K562 (cell line): Measurements from ENCODE around the gene BLVRA. TPM values are rescaled to one million over a fixed set of nuclear protein-coding genes. Genes with fewer than 3 reads are reported as not detected.
A peak's percentile ranks its signal among the peaks of the same experiment; 100 is the strongest.

ENCODE experiments used
- ATF1 ChIP-seq, 2 experiments: fragments of 450-650 bp in 1 of 2; IDR thresholded peaks; 2 replicates each; pipeline ENCODE4 v1.6.1; 2016; ENCODE audit warnings: missing compliant biosample characterization in 1 of 2, missing genetic modification characterization in 1 of 2
- DEAF1 ChIP-seq: fragments of 450-650 bp; formaldehyde crosslinking; IDR thresholded peaks from 2 replicates; pipeline ENCODE4 v1.4.0; 2020; ENCODE audit warnings: mild to moderate bottlenecking, moderate library complexity
- GATAD2A ChIP-seq: fragments of 450-650 bp; IDR thresholded peaks from 2 replicates; pipeline ENCODE4 v1.6.1; 2017
- GMEB1 ChIP-seq: fragments of 250-450 bp; sonication (Bioruptor Pico); IDR thresholded peaks from 2 replicates; pipeline ENCODE4 v1.4.0; 2020; ENCODE audit warnings: mild to moderate bottlenecking
- NFRKB ChIP-seq: fragments of 450-650 bp; IDR thresholded peaks from 2 replicates; pipeline ENCODE4 v1.6.1; 2016; ENCODE audit warnings: low read depth
- NR4A1 ChIP-seq, 2 experiments: fragments of 250-450 bp in 1 of 2; fragments of 450-650 bp in 1 of 2; sonication (Bioruptor Pico) in 1 of 2; IDR thresholded peaks; 2 replicates each; pipeline versions ENCODE4 v1.4.0 to v1.6.1; 2016 to 2020; ENCODE audit warnings: mild to moderate bottlenecking in 2 of 2, missing compliant biosample characterization in 1 of 2, missing genetic modification characterization in 1 of 2, moderate library complexity in 1 of 2
- PURB ChIP-seq: sonication (generic); formaldehyde crosslinking; IDR thresholded peaks from 2 replicates; pipeline ENCODE4 v1.9.0; 2021; ENCODE audit warnings: low read depth, mild to moderate bottlenecking, missing genetic modification reagents
- RFX5 ChIP-seq: IDR thresholded peaks from 2 replicates; pipeline ENCODE4 v1.6.1; 2011; ENCODE audit warnings: low read depth, mild to moderate bottlenecking, improper control_type of control experiment, low read length
- SMAD4 ChIP-seq: fragments of 250-450 bp; sonication (Bioruptor Pico); conservative IDR thresholded peaks from 2 replicates; pipeline ENCODE4 v1.8.0; 2021; ENCODE audit warnings: inconsistent platforms, mild to moderate bottlenecking, moderate library complexity
- TRIM28 ChIP-seq: fragments of 450-650 bp; IDR thresholded peaks from 2 replicates; pipeline ENCODE4 v1.6.1; 2017
- ZNF212 ChIP-seq: fragments of 450-650 bp; formaldehyde crosslinking; IDR thresholded peaks from 2 replicates; pipeline ENCODE4 v1.4.0; 2020; ENCODE audit warnings: mild to moderate bottlenecking
- ZNF311 ChIP-seq: fragments of 250-450 bp; sonication (Bioruptor Pico); IDR thresholded peaks from 2 replicates; pipeline ENCODE4 v1.4.0; 2020; ENCODE audit warnings: mild to moderate bottlenecking, moderate library complexity
- ZNF384 ChIP-seq: IDR thresholded peaks from 2 replicates; pipeline ENCODE4 v1.6.1; 2012; ENCODE audit warnings: low read depth, low read length, improper control_type of control experiment
- ZNF584 ChIP-seq: fragments of 200-800 bp; sonication (Bioruptor generic); IDR thresholded peaks from 2 replicates; pipeline ENCODE4 v1.6.1; 2016; ENCODE audit warnings: low read depth, mild to moderate bottlenecking, missing genetic modification characterization, missing compliant biosample characterization
- polyA plus RNA-seq, 8 experiments: library from polyadenylated mRNA; depleted of rRNA in 4 of 8; stranded (reverse) in 5 of 8; unstranded in 3 of 8; fragments of >200 nt; fragmentation: Nextera tagmentation in 2 of 8; fragmentation: Illumina TruSeq in 1 of 8; extraction: Ambion mirVana in 2 of 8; extraction: Trizol in 1 of 8; gene quantifications; 2 replicates each; pipeline versions ENCODE4 v1.2.1 to v1.2.3, GENCODE V29; 2011 to 2014; ENCODE audit warnings: inconsistent platforms in 1 of 8, missing spikeins in 1 of 8
- total RNA-seq, 7 experiments: library from RNA; depleted of rRNA in 6 of 7; stranded (reverse); fragments of >200 nt in 6 of 7; fragmentation: Illumina TruSeq in 2 of 7; extraction: Trizol in 2 of 7; gene quantifications; 2 replicates each; pipeline versions ENCODE4 v1.2.1 to v1.2.3, GENCODE V29; 2011 to 2021; ENCODE audit warnings: low replicate concordance in 1 of 7
- TF ChIP-seq, protein P1 (sequence below): fragments of 250-450 bp; sonication (Bioruptor Pico); IDR thresholded peaks from 2 replicates; pipeline ENCODE4 v1.9.0; 2021; ENCODE audit warnings: mild to moderate bottlenecking, inconsistent platforms
- TF ChIP-seq, protein P2 (sequence below): fragments of 450-650 bp; formaldehyde crosslinking; IDR thresholded peaks from 2 replicates; pipeline ENCODE4 v1.4.0; 2022; ENCODE audit warnings: mild to moderate bottlenecking, moderate library complexity

BLVRA gene
- total and polyA plus RNA-seq, 9 of the 15 experiments (the other 6 are each of a cell fraction or from before 2014, with no cell fraction given) = 48.5 to 147 (median 61.5) TPM

DNA sequence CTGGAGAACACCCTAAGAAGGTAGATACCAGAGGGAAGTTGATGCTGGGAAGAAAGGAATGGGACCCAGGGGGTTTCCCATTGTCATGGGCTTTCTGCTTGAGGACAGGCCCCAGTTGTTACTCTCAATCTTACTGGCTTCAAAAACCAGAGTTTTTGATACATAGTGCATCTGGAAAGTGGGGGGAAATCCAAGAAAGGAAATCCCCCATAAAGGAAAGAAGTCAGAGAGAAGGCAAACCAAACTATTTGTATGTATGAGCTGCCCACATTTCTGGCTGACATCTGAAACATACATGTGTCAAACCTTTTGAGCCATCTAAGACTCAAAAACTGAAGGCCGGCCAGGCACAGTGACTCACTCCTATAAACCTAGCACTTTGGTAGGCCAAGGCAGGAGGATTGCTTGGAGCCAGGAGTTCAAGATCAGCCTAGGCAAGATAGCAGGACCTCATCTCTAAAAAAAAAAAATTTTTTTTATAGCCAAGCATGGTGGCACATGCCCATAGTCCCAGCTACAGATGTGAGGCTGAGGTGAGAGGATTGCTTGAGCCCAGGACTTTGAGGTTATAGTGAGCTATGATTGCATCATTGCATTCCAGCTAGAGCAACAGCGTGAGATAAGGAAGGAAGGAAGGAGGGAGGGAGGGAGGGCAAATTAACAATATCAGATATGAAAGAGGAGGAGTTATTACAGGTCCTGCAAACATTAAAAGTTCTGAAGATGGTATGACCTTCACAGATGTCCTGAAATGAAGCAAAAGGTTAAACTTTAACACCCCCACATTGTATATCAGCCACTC, 22.5 kb upstream of the BLVRA start (continued):
- TF ChIP-seq ZNF212 (CRISPR knock-in tag) = peak; percentile 35; the same call in 1 of the 2 replicates
- TF ChIP-seq ZNF311 (CRISPR knock-in tag) = peak; percentile 79
- TF ChIP-seq, protein P1, sequence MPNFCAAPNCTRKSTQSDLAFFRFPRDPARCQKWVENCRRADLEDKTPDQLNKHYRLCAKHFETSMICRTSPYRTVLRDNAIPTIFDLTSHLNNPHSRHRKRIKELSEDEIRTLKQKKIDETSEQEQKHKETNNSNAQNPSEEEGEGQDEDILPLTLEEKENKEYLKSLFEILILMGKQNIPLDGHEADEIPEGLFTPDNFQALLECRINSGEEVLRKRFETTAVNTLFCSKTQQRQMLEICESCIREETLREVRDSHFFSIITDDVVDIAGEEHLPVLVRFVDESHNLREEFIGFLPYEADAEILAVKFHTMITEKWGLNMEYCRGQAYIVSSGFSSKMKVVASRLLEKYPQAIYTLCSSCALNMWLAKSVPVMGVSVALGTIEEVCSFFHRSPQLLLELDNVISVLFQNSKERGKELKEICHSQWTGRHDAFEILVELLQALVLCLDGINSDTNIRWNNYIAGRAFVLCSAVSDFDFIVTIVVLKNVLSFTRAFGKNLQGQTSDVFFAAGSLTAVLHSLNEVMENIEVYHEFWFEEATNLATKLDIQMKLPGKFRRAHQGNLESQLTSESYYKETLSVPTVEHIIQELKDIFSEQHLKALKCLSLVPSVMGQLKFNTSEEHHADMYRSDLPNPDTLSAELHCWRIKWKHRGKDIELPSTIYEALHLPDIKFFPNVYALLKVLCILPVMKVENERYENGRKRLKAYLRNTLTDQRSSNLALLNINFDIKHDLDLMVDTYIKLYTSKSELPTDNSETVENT (CRISPR knock-in tag) = no peak
- TF ChIP-seq TRIM28 = no peak
- TF ChIP-seq SMAD4 (CRISPR knock-in tag) = peak; percentile 91
- TF ChIP-seq ATF1 (CRISPR knock-in tag; IDR thresholded peaks at IDR 0.05) = no peak
- peak; percentile 17; the same call in 1 of the 2 replicates for TF ChIP-seq ATF1 (tag; IDR thresholded peaks at IDR 0.05)
- TF ChIP-seq ZNF584 = 0 out of 2 replicates have a peak, but pooled peaks have one; percentile 82
- TF ChIP-seq ZNF384 = peak; percentile 38; the same call in 1 of the 2 replicates
- TF ChIP-seq PURB = no peak
- 0 out of 2 replicates have a peak, but pooled peaks have one; percentile 5 for TF ChIP-seq GMEB1
- TF ChIP-seq, protein P2, sequence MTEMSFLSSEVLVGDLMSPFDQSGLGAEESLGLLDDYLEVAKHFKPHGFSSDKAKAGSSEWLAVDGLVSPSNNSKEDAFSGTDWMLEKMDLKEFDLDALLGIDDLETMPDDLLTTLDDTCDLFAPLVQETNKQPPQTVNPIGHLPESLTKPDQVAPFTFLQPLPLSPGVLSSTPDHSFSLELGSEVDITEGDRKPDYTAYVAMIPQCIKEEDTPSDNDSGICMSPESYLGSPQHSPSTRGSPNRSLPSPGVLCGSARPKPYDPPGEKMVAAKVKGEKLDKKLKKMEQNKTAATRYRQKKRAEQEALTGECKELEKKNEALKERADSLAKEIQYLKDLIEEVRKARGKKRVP (CRISPR knock-in tag) = peak; percentile 93
- TF ChIP-seq GATAD2A = 0 out of 2 replicates have a peak, but pooled peaks have one; percentile 16
- TF ChIP-seq NFRKB = peak; percentile 52
- no peak for TF ChIP-seq NR4A1 (CRISPR knock-in tag; IDR thresholded peaks at IDR 0.05)
- TF ChIP-seq NR4A1 (tag; IDR thresholded peaks at IDR 0.05) = no peak; the same call in 1 of the 2 replicates
- TF ChIP-seq DEAF1 = 0 out of 2 replicates have a peak, but pooled peaks have one; percentile 18
- TF ChIP-seq RFX5 = 0 out of 2 replicates have a peak, but pooled peaks have one; percentile 8
